ENCODE data around the gene GIPR. TPM values are rescaled to one million over a fixed set of nuclear protein-coding genes. Genes with fewer than 3 reads are reported as not detected.
A peak's percentile ranks its signal among the peaks of the same experiment; 100 is the strongest.

GIPR gene
- total RNA-seq, 5 donors from 2014 or later (not counting 1 experiment from before 2014, with no cell fraction given), result 6.9 to 10.8 (median 7.1) TPM

DNA sequence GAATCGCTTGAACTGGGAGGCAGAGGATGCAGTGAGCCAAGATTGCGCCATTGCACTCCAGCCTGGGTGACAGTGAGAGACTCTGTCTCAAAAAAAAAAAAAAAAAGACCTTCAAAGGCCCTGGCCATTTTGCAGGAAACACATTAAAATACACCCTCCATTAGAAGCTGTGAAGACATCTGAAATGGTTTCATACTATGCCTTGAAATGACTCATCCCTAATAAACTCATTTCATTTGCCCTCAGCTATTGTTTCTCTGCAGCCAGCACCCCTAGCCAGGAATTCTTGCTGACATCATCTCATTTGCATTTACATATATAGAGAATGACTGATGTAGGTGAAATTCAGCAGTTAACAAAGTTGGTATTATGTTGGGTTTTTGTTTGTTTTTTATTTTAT lies 37.6 kb upstream of the GIPR start:
- Histone ChIP-seq H3K9me3 (no peaks in the 10 kb centered on the region), H3K4me3 (ENCODE audit: control insufficient read depth in 1 of 2, extremely low read depth in 1 of 2, low read length in 1 of 2) (no peak overlapping the region), H3K36me3 (ENCODE audit: control insufficient read depth in 2 of 2, extremely low read depth in 1 of 2, insufficient read depth in 1 of 2, low read length in 1 of 2) (peaks cover 9 to 49% of the 10 kb centered on the region in 2 donors), H3K27ac (ENCODE audit: low read length) (no peak overlapping the region), H3K27me3 (replicated peaks in 1 of 2; ENCODE audit: control insufficient read depth in 2 of 2, extremely low read depth in 1 of 2, insufficient read depth in 2 of 2, low read length in 1 of 2) (no peaks in the 10 kb centered on the region), H3K4me1 (ENCODE audit: control insufficient read depth in 1 of 2, extremely low read depth in 1 of 2, insufficient read depth in 2 of 2, low read length in 2 of 2) (no peaks in the 10 kb centered on the region)
- Mint-ChIP-seq H3K9me3 (no peaks in the 10 kb centered on the region), H3K36me3 (peaks cover 9% of the 10 kb centered on the region), H3K27ac (no peak overlapping the region), H3K4me3 (no peak overlapping the region), H3K27me3 (no peaks in the 10 kb centered on the region), H3K4me1 (peaks cover 0 to 1% (median 0%) of the 10 kb centered on the region in 3 donors)
- no peak for DNase-seq
- POLR2A ChIA-PET, result no interaction called here
- CTCF ChIA-PET, result interaction anchor here in 1 of 2 donors (1.4 kb wide), 1 partner anchor 12 kb away, joined by 4 read pairs; no protein-coding TSS in a partner anchor
- ATAC-seq (replicated peaks in 1 of 4), result no peak
- WGBS (ENCODE audit: insufficient coverage), result 48% methylated on average over 2 of the region's 2 CpGs

- Mint-ChIP-seq H3K4me3 (no peak overlapping the region), H3K36me3 (peaks cover 9% of the 10 kb centered on the region), H3K27me3 (no peaks in the 10 kb centered on the region), H3K27ac (no peak overlapping the region), H3K9me3 (no peaks in the 10 kb centered on the region), H3K4me1 (no peaks in the 10 kb centered on the region)
- CTCF ChIA-PET, result no interaction called here
- DNase-seq (peak in 3 of 35 experiments; percentile 24 to 47 (median 25)), ATAC-seq (replicated peaks in 1 of 4) (peak in 1 of 4 experiments; percentile 37)
- Histone ChIP-seq H3K27ac (ENCODE audit: low read length) (no peak overlapping the region), H3K4me3 (ENCODE audit: control insufficient read depth in 1 of 2, extremely low read depth in 1 of 2, low read length in 1 of 2) (no peak overlapping the region), H3K4me1 (ENCODE audit: control insufficient read depth in 1 of 2, extremely low read depth in 1 of 2, insufficient read depth in 2 of 2, low read length in 2 of 2) (no peaks in the 10 kb centered on the region), H3K9me3 (no peaks in the 10 kb centered on the region), H3K27me3 (replicated peaks in 1 of 2; ENCODE audit: control insufficient read depth in 2 of 2, extremely low read depth in 1 of 2, insufficient read depth in 2 of 2, low read length in 1 of 2) (no peaks in the 10 kb centered on the region), H3K36me3 (ENCODE audit: control insufficient read depth in 2 of 2, extremely low read depth in 1 of 2, insufficient read depth in 1 of 2, low read length in 1 of 2) (peaks cover 7 to 33% of the 10 kb centered on the region in 2 donors)
- 78% methylated on average over 18 of the region's 27 CpGs for WGBS (ENCODE audit: insufficient coverage)
- POLR2A ChIA-PET, result no interaction called here
These were observed 35.4 kb upstream of the GIPR start for GRCh38 chr19:45632468-45633196.

DNA sequence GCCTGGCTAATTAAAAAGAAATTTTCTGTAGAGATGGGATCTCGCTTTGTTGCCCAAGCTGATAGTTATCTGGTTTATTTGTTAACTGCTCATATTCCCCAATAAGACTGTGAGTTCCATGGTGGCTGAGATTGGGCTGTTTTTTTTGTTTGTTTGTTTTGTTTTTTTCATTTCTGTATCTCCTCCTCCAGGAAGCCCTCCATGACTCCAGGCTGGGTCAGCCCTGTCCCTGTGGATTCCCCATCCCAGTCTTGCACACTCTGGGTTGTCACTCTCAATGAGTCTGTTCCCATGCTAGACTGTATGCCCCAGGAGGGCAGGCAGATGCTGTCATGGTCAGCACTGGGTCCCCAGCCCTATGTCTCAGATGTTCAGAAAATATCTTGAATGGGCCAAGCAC lies 31.7 kb upstream of the GIPR start:
- CTCF ChIA-PET, result no interaction called here
- Histone ChIP-seq H3K36me3 (ENCODE audit: control insufficient read depth in 2 of 2, extremely low read depth in 1 of 2, insufficient read depth in 1 of 2, low read length in 1 of 2) (peaks cover 5 to 8% of the 10 kb centered on the region in 2 donors), H3K27me3 (replicated peaks in 1 of 2; ENCODE audit: control insufficient read depth in 2 of 2, extremely low read depth in 1 of 2, insufficient read depth in 2 of 2, low read length in 1 of 2) (no peaks in the 10 kb centered on the region), H3K9me3 (no peaks in the 10 kb centered on the region), H3K4me3 (ENCODE audit: control insufficient read depth in 1 of 2, extremely low read depth in 1 of 2, low read length in 1 of 2) (no peak overlapping the region), H3K27ac (ENCODE audit: low read length) (no peak overlapping the region), H3K4me1 (ENCODE audit: control insufficient read depth in 1 of 2, extremely low read depth in 1 of 2, insufficient read depth in 2 of 2, low read length in 2 of 2) (peaks cover 4 to 32% of the 10 kb centered on the region in 2 experiments)
- H3K4me3 Mint-ChIP-seq, result no peak overlapping the region
- POLR2A ChIA-PET, result no interaction called here
- no peak overlapping the region for H3K27ac Mint-ChIP-seq
- ATAC-seq (replicated peaks in 1 of 4), result no peak
- no peaks in the 10 kb centered on the region for H3K9me3 Mint-ChIP-seq
- no peak for DNase-seq
- WGBS (ENCODE audit: insufficient coverage), result no CpG with 5 or more reads among the region's 1 CpG
- H3K36me3 Mint-ChIP-seq, result peaks cover 9% of the 10 kb centered on the region
- H3K4me1 Mint-ChIP-seq, result peaks cover 19 to 22% (median 20%) of the 10 kb centered on the region in 3 donors
- no peaks in the 10 kb centered on the region for H3K27me3 Mint-ChIP-seq

GRCh38 chr19:45636902-45637301 lies 31.1 kb upstream of the GIPR start:
- ChIA-PET CTCF (interaction anchor here in 1 of 2 donors (0.7 kb wide), 1 partner anchor 1114 kb away, joined by 8 read pairs; no protein-coding TSS in a partner anchor), POLR2A (interaction anchor here in 1 of 2 donors (0.6 to 0.8 kb wide), 3 partner anchors 15 to 279 kb away, joined by 4 to 8 read pairs (median 5); no protein-coding TSS in a partner anchor)
- H3K36me3 ChIP-seq (ENCODE audit: control insufficient read depth in 2 of 2, extremely low read depth in 1 of 2, insufficient read depth in 1 of 2, low read length in 1 of 2), result peaks cover 5 to 7% of the 10 kb centered on the region in 2 donors
- no peaks in the 10 kb centered on the region for H3K27me3 ChIP-seq (replicated peaks in 1 of 2; ENCODE audit: control insufficient read depth in 2 of 2, extremely low read depth in 1 of 2, insufficient read depth in 2 of 2, low read length in 1 of 2)
- H3K4me1 Mint-ChIP-seq, result peaks cover 24 to 28% (median 26%) of the 10 kb centered on the region in 3 donors
- H3K4me1 ChIP-seq (ENCODE audit: control insufficient read depth in 1 of 2, extremely low read depth in 1 of 2, insufficient read depth in 2 of 2, low read length in 2 of 2), result peaks cover 6 to 38% of the 10 kb centered on the region in 2 experiments
- no CpG with 5 or more reads among the region's 2 CpGs for WGBS (ENCODE audit: insufficient coverage)
- no peaks in the 10 kb centered on the region for H3K9me3 Mint-ChIP-seq
- no peaks in the 10 kb centered on the region for H3K9me3 ChIP-seq
- no peaks in the 10 kb centered on the region for H3K27me3 Mint-ChIP-seq
- H3K4me3 Mint-ChIP-seq, result no peak overlapping the region
- H3K27ac ChIP-seq (ENCODE audit: low read length), result no peak overlapping the region
- ATAC-seq (replicated peaks in 1 of 4) (no peak), DNase-seq (no peak)
- no peak overlapping the region for H3K4me3 ChIP-seq (ENCODE audit: control insufficient read depth in 1 of 2, extremely low read depth in 1 of 2, low read length in 1 of 2)
- no peak overlapping the region for H3K27ac Mint-ChIP-seq
- H3K36me3 Mint-ChIP-seq, result peaks cover 9% of the 10 kb centered on the region

GRCh38 chr19:45637890-45638667 lies 29.9 kb upstream of the GIPR start:
- H3K27ac Mint-ChIP-seq, result no peak overlapping the region
- H3K9me3 Mint-ChIP-seq, result no peaks in the 10 kb centered on the region
- Histone ChIP-seq H3K36me3 (ENCODE audit: control insufficient read depth in 2 of 2, extremely low read depth in 1 of 2, insufficient read depth in 1 of 2, low read length in 1 of 2) (no peaks in the 10 kb centered on the region), H3K27ac (ENCODE audit: low read length) (no peak overlapping the region), H3K27me3 (replicated peaks in 1 of 2; ENCODE audit: control insufficient read depth in 2 of 2, extremely low read depth in 1 of 2, insufficient read depth in 2 of 2, low read length in 1 of 2) (no peaks in the 10 kb centered on the region), H3K4me3 (ENCODE audit: control insufficient read depth in 1 of 2, extremely low read depth in 1 of 2, low read length in 1 of 2) (peak overlapping the region; percentile 68 to 75), H3K4me1 (ENCODE audit: control insufficient read depth in 1 of 2, extremely low read depth in 1 of 2, insufficient read depth in 2 of 2, low read length in 2 of 2) (peaks cover 9 to 50% of the 10 kb centered on the region in 2 experiments), H3K9me3 (no peaks in the 10 kb centered on the region)
- H3K4me1 Mint-ChIP-seq, result peaks cover 32 to 39% (median 33%) of the 10 kb centered on the region in 3 donors
- H3K27me3 Mint-ChIP-seq, result no peaks in the 10 kb centered on the region
- POLR2A ChIA-PET, result no interaction called here
- no peak for ATAC-seq (replicated peaks in 1 of 4)
- no peak for DNase-seq
- H3K4me3 Mint-ChIP-seq, result peak overlapping the region; percentile 92 to 95 (median 93)
- peaks cover 7% of the 10 kb centered on the region for H3K36me3 Mint-ChIP-seq
- WGBS (ENCODE audit: insufficient coverage), result 91% methylated on average over 16 of the region's 19 CpGs
- CTCF ChIA-PET, result interaction anchor here in 1 of 2 donors (0.7 kb wide), 1 partner anchor 152 kb away, joined by 3 read pairs; no protein-coding TSS in a partner anchor
